ENCODE measurements around the gene LRRC32. TPM values are rescaled to one million over a fixed set of nuclear protein-coding genes. Genes with fewer than 3 reads are reported as not detected.
"Not testable (repeated sequence)": the region's sequence is repeated elsewhere in the genome, so short reads cannot be mapped to it uniquely, and the experiment has no call there.

LRRC32 gene
- total RNA-seq, 4 donors from 2014 or later, result 45.0 to 117 (median 73.4) TPM

DNA sequence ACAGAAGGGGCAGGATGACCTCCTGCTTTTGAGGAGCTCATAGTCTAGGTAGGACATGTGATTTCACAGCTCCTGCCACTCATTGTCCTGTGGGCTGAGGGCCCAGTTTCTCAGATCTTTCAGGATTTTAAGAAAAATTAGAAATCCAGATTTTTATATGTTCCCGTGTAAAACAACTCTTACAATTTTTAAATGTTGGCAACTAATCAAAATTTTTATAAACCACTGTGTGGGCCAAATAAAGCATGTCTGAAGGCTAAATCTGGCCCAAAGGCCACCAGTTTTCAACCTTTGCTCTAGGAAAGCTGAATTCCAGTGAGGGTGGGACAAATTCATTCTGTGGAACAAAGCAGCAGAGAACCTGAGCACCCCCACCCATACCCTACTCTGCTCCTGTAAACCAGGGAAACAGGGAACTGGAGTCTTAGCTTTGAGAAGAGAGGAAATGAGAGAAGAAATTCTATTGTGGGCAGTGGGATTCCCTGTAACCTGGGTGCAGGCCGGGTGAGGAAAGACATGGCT, 20.6 kb downstream of the LRRC32 start:
- TF ChIP-seq CTCF (IDR thresholded peaks at IDR 0.05) (no peak), POLR2A (IDR thresholded peaks at IDR 0.05) (no peak), EP300 (IDR thresholded peaks at IDR 0.05) (no peak)
- H3K4me3 ChIP-seq, result no peak overlapping the region
- no peaks in the 10 kb centered on the region for H3K27me3 ChIP-seq
- 45 to 53% methylated on average over 2 of the region's 2 CpGs for WGBS, 2 donors
- no peak for DNase-seq (ENCODE audit: low spot score in 2 of 2)
- H3K4me1 ChIP-seq, result peaks cover 0 to 35% (median 8%) of the 10 kb centered on the region in 4 donors
- peaks cover 0 to 11% (median 0%) of the 10 kb centered on the region in 4 donors for H3K9me3 ChIP-seq
- H3K27ac ChIP-seq, result peak overlapping the region in 2 of 4 donors; percentile 4 to 33
- H3K36me3 ChIP-seq, result no peaks in the 10 kb centered on the region

GRCh38 chr11:76649011-76649410, 21.5 kb downstream of the LRRC32 start:
- 50 to 53% methylated on average over 6 of the region's 6 CpGs for WGBS, 2 donors
- TF ChIP-seq CTCF (IDR thresholded peaks at IDR 0.05) (no peak), EP300 (IDR thresholded peaks at IDR 0.05) (no peak), POLR2A (IDR thresholded peaks at IDR 0.05) (no peak)
- no peak overlapping the region for H3K27ac ChIP-seq

DNA sequence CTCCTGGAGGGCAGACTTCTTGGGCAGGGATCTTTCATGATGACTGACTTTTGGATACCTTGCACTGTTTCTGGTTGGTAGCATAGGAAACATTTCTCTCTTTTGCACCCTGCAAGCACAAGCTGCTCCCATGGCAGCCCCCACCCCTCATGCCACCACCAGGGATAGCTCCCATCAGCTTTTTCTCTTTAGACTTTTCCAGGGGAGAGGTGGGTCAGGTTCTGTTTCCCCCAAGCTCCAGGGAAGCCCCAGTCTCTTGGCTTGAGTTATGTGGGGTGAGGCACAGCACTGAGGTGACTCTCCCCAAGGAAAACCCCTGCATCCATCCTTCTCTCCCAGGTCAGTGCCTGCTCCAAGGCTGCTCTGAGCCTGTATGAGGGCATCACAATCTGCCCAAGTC, 22.5 kb downstream of the LRRC32 start:
- no peak for DNase-seq (ENCODE audit: low spot score in 2 of 2)
- H3K9me3 ChIP-seq, result peaks cover 0 to 11% (median 0%) of the 10 kb centered on the region in 4 donors
- no peak for TF ChIP-seq CTCF (IDR thresholded peaks at IDR 0.05)
- no peak for TF ChIP-seq EP300 (IDR thresholded peaks at IDR 0.05)
- no peak for TF ChIP-seq POLR2A (IDR thresholded peaks at IDR 0.05)
- peaks cover 0 to 17% (median 5%) of the 10 kb centered on the region in 4 donors for H3K4me1 ChIP-seq
- no peaks in the 10 kb centered on the region for H3K27me3 ChIP-seq
- no peak overlapping the region for H3K27ac ChIP-seq
- no peaks in the 10 kb centered on the region for H3K36me3 ChIP-seq
- no peak overlapping the region for H3K4me3 ChIP-seq

More at GRCh38 chr11:76649011-76649410, 21.5 kb downstream of the LRRC32 start:
- Histone ChIP-seq H3K27me3 (no peaks in the 10 kb centered on the region), H3K4me1 (peaks cover 0 to 26% (median 5%) of the 10 kb centered on the region in 4 donors), H3K36me3 (no peaks in the 10 kb centered on the region), H3K4me3 (no peak overlapping the region), H3K9me3 (peaks cover 0 to 11% (median 0%) of the 10 kb centered on the region in 4 donors)
- DNase-seq (ENCODE audit: low spot score in 2 of 2), result no peak

GRCh38 chr11:76646882-76647534, 23.5 kb downstream of the LRRC32 start:
- peaks cover 0 to 11% (median 5%) of the 10 kb centered on the region in 4 donors for H3K4me1 ChIP-seq
- 67 to 79% methylated on average over 4 of the region's 4 CpGs for whole genome bisulfite sequencing, 2 donors
- no peaks in the 10 kb centered on the region for H3K36me3 ChIP-seq
- no peaks in the 10 kb centered on the region for H3K27me3 ChIP-seq
- no peak for DNase-seq (ENCODE audit: low spot score in 2 of 2)
- H3K27ac ChIP-seq, result no peak overlapping the region
- no peak for TF ChIP-seq EP300 (IDR thresholded peaks at IDR 0.05)
- no peak for TF ChIP-seq CTCF (IDR thresholded peaks at IDR 0.05)
- TF ChIP-seq POLR2A (IDR thresholded peaks at IDR 0.05), result no peak
- H3K4me3 ChIP-seq, result no peak overlapping the region
- H3K9me3 ChIP-seq, result peaks cover 0 to 11% (median 0%) of the 10 kb centered on the region in 4 donors

GRCh38 chr11:76644591-76644990, 26.0 kb downstream of the LRRC32 start:
- Histone ChIP-seq H3K27ac (no peak overlapping the region), H3K4me3 (no peak overlapping the region), H3K27me3 (no peaks in the 10 kb centered on the region), H3K4me1 (peaks cover 0 to under 1% (median 0%) of the 10 kb centered on the region in 4 donors), H3K9me3 (peaks cover 0 to 11% (median 0%) of the 10 kb centered on the region in 4 donors), H3K36me3 (no peaks in the 10 kb centered on the region)
- DNase-seq (ENCODE audit: low spot score in 2 of 2), result no peak
- TF ChIP-seq POLR2A (IDR thresholded peaks at IDR 0.05) (no peak), CTCF (IDR thresholded peaks at IDR 0.05) (no peak), EP300 (IDR thresholded peaks at IDR 0.05) (no peak)
- WGBS, 2 donors, result 74 to 75% methylated on average over 5 of the region's 5 CpGs

DNA sequence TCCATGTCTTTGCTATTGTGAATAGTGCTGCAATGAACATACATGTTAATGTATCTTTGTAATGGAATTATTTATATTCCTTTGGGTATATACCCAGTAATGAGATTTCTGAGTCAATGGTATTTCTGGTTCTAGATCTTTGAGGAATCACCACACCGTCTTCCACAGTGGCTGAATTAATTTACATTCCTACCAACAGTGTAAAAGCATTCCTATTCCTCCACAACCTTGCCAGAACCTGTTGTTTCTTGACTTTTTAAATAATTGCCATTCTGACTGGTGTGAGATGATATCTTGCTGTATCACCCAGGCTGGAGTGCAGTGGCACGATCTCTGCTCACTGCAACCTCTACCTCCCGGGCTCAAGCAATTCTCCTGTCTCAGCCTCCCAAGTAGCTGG, 26.8 kb downstream of the LRRC32 start:
- not testable (repeated sequence) for H3K4me3 ChIP-seq; H3K27ac ChIP-seq; H3K27me3 ChIP-seq; DNase-seq (ENCODE audit: low spot score in 2 of 2); H3K36me3 ChIP-seq; H3K4me1 ChIP-seq
- WGBS, 2 donors, result 91 to 93% methylated on average over 3 of the region's 3 CpGs
- peaks cover 0 to 11% (median 0%) of the 10 kb centered on the region in 4 donors for H3K9me3 ChIP-seq
